Activated CD4-positive, alpha-beta T cell treated with anti-CD3 and anti-CD28 coated beads, Interleukin-2, amount 50 U/mL, for 4 hours (primary cell): ENCODE results near the gene PLA2G4B.

ENCODE experiments used
- DNase-seq, 2 experiments: peaks; one replicate each; pipeline ENCODE4 v3.0.0-alpha.2; 2020

Gene PLA2G4B

GRCh38 chr15:41838400-41838897 lies at the start of gene PLA2G4B:
Gene PLA2G4B (plus strand): TSS chr15:41838847. CDS start chr15:41838914, 67 bp downstream.
- no peak for DNase-seq

GRCh38 chr15:41789236-41789635 lies 49.4 kb upstream of the PLA2G4B start:
- no peak for DNase-seq

- DNase-seq = no peak
Observed at GRCh38 chr15:41789662-41790061, 49.0 kb upstream of the PLA2G4B start.

GRCh38 chr15:41790169-41790568 lies 48.5 kb upstream of the PLA2G4B start:
- DNase-seq = no peak

GRCh38 chr15:41790756-41791546 lies 47.7 kb upstream of the PLA2G4B start:
- no peak for DNase-seq

- DNase-seq = no peak
Observed at GRCh38 chr15:41791547-41791937, 47.1 kb upstream of the PLA2G4B start.

- no peak for DNase-seq
Observed at GRCh38 chr15:41792000-41792637, 46.5 kb upstream of the PLA2G4B start.

- DNase-seq = no peak
Observed at GRCh38 chr15:41794081-41794480, 44.6 kb upstream of the PLA2G4B start.

GRCh38 chr15:41795996-41796856 lies 42.4 kb upstream of the PLA2G4B start:
- DNase-seq = no peak

GRCh38 chr15:41797201-41797944 lies 41.3 kb upstream of the PLA2G4B start:
- DNase-seq = no peak

- no peak for DNase-seq
Observed at GRCh38 chr15:41798607-41799487, 39.8 kb upstream of the PLA2G4B start.

- no peak for DNase-seq
Observed at GRCh38 chr15:41799488-41799805, 39.2 kb upstream of the PLA2G4B start.

- DNase-seq = no peak
Observed at GRCh38 chr15:41801185-41801584, 37.5 kb upstream of the PLA2G4B start.

GRCh38 chr15:41801850-41802455 lies 36.7 kb upstream of the PLA2G4B start:
- DNase-seq = no peak

- DNase-seq = no peak
Observed at GRCh38 chr15:41804361-41804760, 34.3 kb upstream of the PLA2G4B start.

- no peak for DNase-seq
Observed at GRCh38 chr15:41804916-41805666, 33.6 kb upstream of the PLA2G4B start.

- DNase-seq = no peak
Observed at GRCh38 chr15:41805711-41806110, 32.9 kb upstream of the PLA2G4B start.

GRCh38 chr15:41806291-41807181 lies 32.1 kb upstream of the PLA2G4B start:
- no peak for DNase-seq

GRCh38 chr15:41809121-41809520 lies 29.5 kb upstream of the PLA2G4B start:
- no peak for DNase-seq
